KMS-11 (cell line): Measurements from ENCODE around the gene HMG20A.

Experiments
- H2AFZ ChIP-seq: fragments of 200-600 bp; sonication (generic); 2 replicates; pipeline ENCODE4 v1.6.1; 2016; ENCODE audit warnings: antibody characterized with exemption, mixed run types, low read depth
- H3K27ac ChIP-seq: fragments of 200-600 bp; sonication (generic); 2 replicates; pipeline ENCODE4 v1.6.1; 2016; ENCODE audit warnings: mild to moderate bottlenecking, mixed run types
- H3K27me3 ChIP-seq: fragments of 200-600 bp; sonication (generic); 2 replicates; pipeline ENCODE4 v1.6.1; 2017; ENCODE audit warnings: mild to moderate bottlenecking, low read depth, mixed run types, moderate library complexity; ENCODE audit not compliant: insufficient read depth
- H3K36me3 ChIP-seq: fragments of 200-600 bp; sonication (generic); 2 replicates; pipeline ENCODE4 v1.6.1; 2017; ENCODE audit warnings: mild to moderate bottlenecking, mixed run types; ENCODE audit not compliant: insufficient read depth
- H3K4me1 ChIP-seq: fragments of 200-600 bp; sonication (generic); 2 replicates; pipeline ENCODE4 v1.6.1; 2016; ENCODE audit warnings: mild to moderate bottlenecking, low read depth, mixed run types; ENCODE audit not compliant: poor library complexity, severe bottlenecking
- H3K4me2 ChIP-seq: fragments of 200-600 bp; sonication (generic); 2 replicates; pipeline ENCODE4 v1.7.0; 2016; ENCODE audit warnings: mild to moderate bottlenecking, mixed run types
- H3K4me3 ChIP-seq: fragments of 200-600 bp; sonication (generic); IDR thresholded peaks from 2 replicates; pipeline ENCODE4 v1.6.1; 2017; ENCODE audit warnings: low read depth, low read length, mixed read lengths; ENCODE audit not compliant: insufficient read depth
- H3K79me2 ChIP-seq: fragments of 200-600 bp; sonication (generic); 2 replicates; pipeline ENCODE4 v1.6.1; 2016; ENCODE audit warnings: low read depth, mixed run types; ENCODE audit not compliant: insufficient read depth
- H3K9ac ChIP-seq: fragments of 200-600 bp; sonication (generic); 2 replicates; pipeline ENCODE4 v1.6.1; 2016; ENCODE audit warnings: mild to moderate bottlenecking, mixed run types
- H4K20me1 ChIP-seq: fragments of 200-600 bp; sonication (generic); 2 replicates; pipeline ENCODE4 v1.6.1; 2016; ENCODE audit warnings: mild to moderate bottlenecking, mixed run types; ENCODE audit not compliant: insufficient read depth
- TF ChIP-seq, protein P1 (sequence below): fragments of 200-600 bp; sonication (generic); conservative IDR thresholded peaks from 2 replicates; pipeline ENCODE4 v1.6.1; 2017; ENCODE audit warnings: low read depth, mild to moderate bottlenecking, antibody characterized with exemption, low read length, moderate library complexity, mixed read lengths

Gene HMG20A

GRCh38 chr15:77507143-77507897 lies 86.6 kb downstream of the HMG20A start:
- no peaks in the 10 kb centered on the region for H3K27me3 ChIP-seq
- H4K20me1 ChIP-seq, result no peaks in the 10 kb centered on the region
- H3K79me2 ChIP-seq, result no peaks in the 10 kb centered on the region
- no peak overlapping the region for H3K27ac ChIP-seq
- TF ChIP-seq, protein P1, sequence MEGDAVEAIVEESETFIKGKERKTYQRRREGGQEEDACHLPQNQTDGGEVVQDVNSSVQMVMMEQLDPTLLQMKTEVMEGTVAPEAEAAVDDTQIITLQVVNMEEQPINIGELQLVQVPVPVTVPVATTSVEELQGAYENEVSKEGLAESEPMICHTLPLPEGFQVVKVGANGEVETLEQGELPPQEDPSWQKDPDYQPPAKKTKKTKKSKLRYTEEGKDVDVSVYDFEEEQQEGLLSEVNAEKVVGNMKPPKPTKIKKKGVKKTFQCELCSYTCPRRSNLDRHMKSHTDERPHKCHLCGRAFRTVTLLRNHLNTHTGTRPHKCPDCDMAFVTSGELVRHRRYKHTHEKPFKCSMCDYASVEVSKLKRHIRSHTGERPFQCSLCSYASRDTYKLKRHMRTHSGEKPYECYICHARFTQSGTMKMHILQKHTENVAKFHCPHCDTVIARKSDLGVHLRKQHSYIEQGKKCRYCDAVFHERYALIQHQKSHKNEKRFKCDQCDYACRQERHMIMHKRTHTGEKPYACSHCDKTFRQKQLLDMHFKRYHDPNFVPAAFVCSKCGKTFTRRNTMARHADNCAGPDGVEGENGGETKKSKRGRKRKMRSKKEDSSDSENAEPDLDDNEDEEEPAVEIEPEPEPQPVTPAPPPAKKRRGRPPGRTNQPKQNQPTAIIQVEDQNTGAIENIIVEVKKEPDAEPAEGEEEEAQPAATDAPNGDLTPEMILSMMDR, result no peak
- H3K4me1 ChIP-seq, result peaks cover 4% of the 10 kb centered on the region
- H2AFZ ChIP-seq, result no peak overlapping the region
- no peak overlapping the region for H3K4me2 ChIP-seq
- H3K9ac ChIP-seq, result no peak overlapping the region
- no peak overlapping the region for H3K4me3 ChIP-seq
- no peaks in the 10 kb centered on the region for H3K36me3 ChIP-seq

GRCh38 chr15:77507911-77508310 lies 87.2 kb downstream of the HMG20A start:
- TF ChIP-seq, protein P1, result no peak
- Histone ChIP-seq H3K4me2 (no peak overlapping the region), H3K4me3 (no peak overlapping the region), H3K27ac (no peak overlapping the region), H2AFZ (no peak overlapping the region), H3K79me2 (no peaks in the 10 kb centered on the region), H4K20me1 (no peaks in the 10 kb centered on the region), H3K4me1 (peaks cover 3% of the 10 kb centered on the region), H3K27me3 (no peaks in the 10 kb centered on the region), H3K36me3 (no peaks in the 10 kb centered on the region), H3K9ac (no peak overlapping the region)

DNA sequence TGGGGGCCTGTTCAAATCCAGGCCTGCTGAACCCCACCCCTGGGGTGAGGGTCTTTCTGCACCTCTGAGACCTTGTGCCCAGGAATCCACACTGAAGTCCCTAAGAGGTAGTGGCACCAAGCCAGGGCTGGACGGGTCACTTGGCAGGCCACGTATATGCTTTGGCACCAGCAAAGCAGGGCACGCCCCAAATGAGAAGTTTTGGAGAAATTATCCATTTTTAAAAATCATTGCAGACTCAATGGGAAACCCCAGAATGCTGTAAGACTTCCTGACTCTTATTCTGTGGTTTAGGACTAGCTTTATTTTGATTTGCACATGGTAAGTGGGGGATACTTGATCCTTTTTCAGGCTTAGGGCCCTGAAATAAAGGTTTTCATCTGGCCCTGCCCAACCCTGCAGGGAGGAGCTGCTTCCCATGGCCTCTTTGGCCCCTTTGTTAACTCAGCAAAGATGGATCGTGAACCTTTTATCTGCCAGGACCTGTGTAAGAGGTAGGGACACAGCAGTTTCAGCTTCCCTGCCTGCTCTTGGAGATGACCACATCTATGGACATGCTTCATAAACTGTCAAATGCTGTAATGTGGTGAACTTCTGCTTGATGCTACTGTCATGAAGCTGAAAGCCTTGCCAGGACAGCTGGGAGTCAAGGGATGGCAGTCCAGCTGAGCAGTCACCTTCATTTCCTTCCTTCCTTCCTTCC lies 88.0 kb downstream of the HMG20A start:
- Histone ChIP-seq H3K4me1 (no peaks in the 10 kb centered on the region), H3K27ac (no peak overlapping the region), H3K27me3 (no peaks in the 10 kb centered on the region), H3K9ac (no peak overlapping the region), H3K4me2 (no peak overlapping the region), H3K36me3 (no peaks in the 10 kb centered on the region), H4K20me1 (no peaks in the 10 kb centered on the region), H3K79me2 (no peaks in the 10 kb centered on the region), H3K4me3 (no peak overlapping the region), H2AFZ (no peak overlapping the region)
- TF ChIP-seq, protein P1, result no peak

DNA sequence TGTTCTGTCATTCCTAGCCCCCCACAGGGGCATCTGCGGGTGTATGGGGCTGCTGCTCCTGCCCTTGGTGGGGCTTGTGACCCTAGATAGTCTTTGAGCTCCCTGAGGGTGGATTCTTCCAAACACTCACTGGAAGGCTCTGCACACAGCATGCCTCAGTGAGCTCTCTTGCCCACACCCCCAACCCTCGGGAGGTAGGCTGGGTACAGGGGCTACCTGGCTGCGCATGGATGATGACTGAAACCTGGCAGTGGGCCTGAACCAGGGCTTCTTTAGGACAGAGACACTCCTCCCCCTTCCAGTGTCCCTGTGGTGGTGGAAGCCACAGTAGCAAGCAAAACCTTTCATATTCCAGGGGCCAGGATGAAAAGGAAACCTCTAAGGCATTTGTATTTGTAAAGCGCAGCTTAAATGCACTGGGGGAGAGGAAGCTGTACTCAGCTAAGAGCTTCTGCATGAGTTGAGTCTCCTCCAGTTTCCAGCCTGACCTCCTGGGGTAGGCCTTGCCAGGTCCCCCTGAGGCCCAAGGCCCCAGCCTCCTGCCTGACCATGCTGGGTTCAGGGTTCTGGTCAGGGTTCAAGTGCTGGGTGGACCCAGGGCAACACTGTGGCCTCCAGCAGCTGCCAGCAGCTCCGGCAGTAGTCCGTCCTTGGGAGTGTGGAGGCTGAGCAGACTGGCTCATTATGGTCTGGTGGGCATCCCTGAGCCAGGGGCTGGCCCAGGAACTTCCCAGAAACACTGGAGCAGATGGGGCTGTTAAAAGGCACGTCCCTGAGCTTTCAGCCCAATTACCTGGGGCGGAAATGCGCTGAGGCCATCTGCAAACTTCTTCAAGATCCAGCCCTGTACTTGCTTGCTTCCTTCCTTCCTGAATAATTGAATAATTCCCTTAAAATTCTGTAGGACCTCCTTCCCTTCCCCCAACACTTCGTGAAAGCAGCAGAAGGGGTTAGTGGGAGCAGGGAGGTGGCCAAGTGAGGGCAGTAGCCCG lies 89.7 kb downstream of the HMG20A start:
- H3K9ac ChIP-seq, result no peak overlapping the region

More for the DNA sequence above, 89.7 kb downstream of the HMG20A start:
- Histone ChIP-seq H2AFZ (no peak overlapping the region), H3K79me2 (no peaks in the 10 kb centered on the region), H4K20me1 (no peaks in the 10 kb centered on the region), H3K4me2 (no peak overlapping the region), H3K27me3 (no peaks in the 10 kb centered on the region), H3K4me3 (no peak overlapping the region), H3K27ac (no peak overlapping the region), H3K36me3 (no peaks in the 10 kb centered on the region), H3K4me1 (no peaks in the 10 kb centered on the region)
- TF ChIP-seq, protein P1, result no peak
